Tibial nerve (tissue), 4 donors: Measurements from ENCODE around the gene NPPA.

Experiments used
- CTCF ChIP-seq, 5 experiments: fragments of 200-600 bp in 3 of 5; fragments of 450-650 bp in 2 of 5; sonication (generic) in 3 of 5; IDR thresholded peaks; one replicate each; pipeline ENCODE4 v1.5.1; 2016 to 2019; ENCODE audit warnings: antibody characterized with exemption in 5 of 5, mild to moderate bottlenecking in 3 of 5, moderate library complexity in 2 of 5
- EP300 ChIP-seq, 2 donors: sonication (generic); formaldehyde crosslinking; IDR thresholded peaks; one replicate each; pipeline ENCODE4 v1.6.1; 2017; ENCODE audit warnings: antibody characterized with exemption in 2 of 2, mild to moderate bottlenecking in 1 of 2
- POLR2A ChIP-seq, 2 donors: fragments of 450-650 bp; IDR thresholded peaks; one replicate each; pipeline ENCODE4 v1.6.1; 2017; ENCODE audit warnings: antibody characterized with exemption in 2 of 2, mild to moderate bottlenecking in 2 of 2, moderate library complexity in 2 of 2

- peak; percentile 94 to 97 (median 97) for TF ChIP-seq CTCF (IDR thresholded peaks at IDR 0.05)
- TF ChIP-seq POLR2A (IDR thresholded peaks at IDR 0.05): no peak
- TF ChIP-seq EP300 (IDR thresholded peaks at IDR 0.05): peak in 1 of 2 donors; percentile 44
These were observed 9.0 kb downstream of the NPPA start for GRCh38 chr1:11838349-11839272.
